ENCODE measurements around the gene LRP1B.

LRP1B gene

DNA sequence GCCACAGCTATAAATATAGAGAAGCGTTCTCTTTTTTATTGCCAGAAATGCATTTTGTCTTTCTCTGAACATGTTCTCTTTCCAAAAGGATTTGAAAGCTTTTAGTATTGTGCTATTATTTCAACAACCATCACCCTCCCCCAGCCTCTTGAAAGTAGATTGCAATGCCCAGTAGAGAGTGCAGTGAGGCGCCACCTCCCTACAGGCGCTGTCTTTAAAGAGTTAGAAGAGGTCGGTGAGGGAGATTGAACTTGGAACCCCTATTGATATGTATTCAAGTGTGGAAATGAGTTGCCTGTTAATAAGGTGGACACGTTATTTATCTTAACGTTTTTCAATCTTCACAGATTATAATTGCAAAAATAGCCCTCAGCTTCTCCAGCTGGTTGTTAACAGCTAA is 360.3 kb downstream of the LRP1B start:
- TF ChIP-seq, protein P1, sequence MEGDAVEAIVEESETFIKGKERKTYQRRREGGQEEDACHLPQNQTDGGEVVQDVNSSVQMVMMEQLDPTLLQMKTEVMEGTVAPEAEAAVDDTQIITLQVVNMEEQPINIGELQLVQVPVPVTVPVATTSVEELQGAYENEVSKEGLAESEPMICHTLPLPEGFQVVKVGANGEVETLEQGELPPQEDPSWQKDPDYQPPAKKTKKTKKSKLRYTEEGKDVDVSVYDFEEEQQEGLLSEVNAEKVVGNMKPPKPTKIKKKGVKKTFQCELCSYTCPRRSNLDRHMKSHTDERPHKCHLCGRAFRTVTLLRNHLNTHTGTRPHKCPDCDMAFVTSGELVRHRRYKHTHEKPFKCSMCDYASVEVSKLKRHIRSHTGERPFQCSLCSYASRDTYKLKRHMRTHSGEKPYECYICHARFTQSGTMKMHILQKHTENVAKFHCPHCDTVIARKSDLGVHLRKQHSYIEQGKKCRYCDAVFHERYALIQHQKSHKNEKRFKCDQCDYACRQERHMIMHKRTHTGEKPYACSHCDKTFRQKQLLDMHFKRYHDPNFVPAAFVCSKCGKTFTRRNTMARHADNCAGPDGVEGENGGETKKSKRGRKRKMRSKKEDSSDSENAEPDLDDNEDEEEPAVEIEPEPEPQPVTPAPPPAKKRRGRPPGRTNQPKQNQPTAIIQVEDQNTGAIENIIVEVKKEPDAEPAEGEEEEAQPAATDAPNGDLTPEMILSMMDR (IDR thresholded peaks at IDR 0.05), result no peak
- no peaks in the 10 kb centered on the region for H3K27me3 ChIP-seq
- H3K27ac ChIP-seq, result no peak overlapping the region
- no peaks in the 10 kb centered on the region for H3K36me3 ChIP-seq
- H3K9me3 ChIP-seq, result no peaks in the 10 kb centered on the region
- H3K4me1 ChIP-seq (ENCODE audit: control insufficient read depth in 1 of 2, insufficient read depth in 1 of 2, low read depth in 1 of 2, low read length in 1 of 2), result no peaks in the 10 kb centered on the region
- no peak overlapping the region for H3K4me3 ChIP-seq (ENCODE audit: low read depth in 1 of 2, low read length in 1 of 2)

DNA sequence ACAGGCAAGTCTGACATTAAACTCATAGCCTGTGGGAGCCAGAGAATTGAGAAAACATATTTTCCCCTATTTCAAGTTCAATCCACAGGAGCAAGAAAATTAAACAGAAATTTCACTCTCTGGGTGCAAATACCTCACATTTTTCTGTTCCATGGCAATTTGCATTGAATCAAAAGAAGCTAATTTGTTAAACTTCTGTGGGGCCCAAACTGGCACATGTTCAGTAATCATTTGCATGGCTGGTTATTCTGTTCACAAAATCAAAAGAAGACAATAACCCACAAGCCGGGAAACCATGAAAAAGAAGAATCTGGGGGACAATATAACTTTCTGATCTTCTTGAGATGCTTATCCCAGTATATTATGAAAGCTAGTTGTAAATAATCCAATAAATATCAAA is 363.1 kb downstream of the LRP1B start:
- TF ChIP-seq, protein P1 (IDR thresholded peaks at IDR 0.05), result no peak
- Histone ChIP-seq H3K4me3 (ENCODE audit: low read depth in 1 of 2, low read length in 1 of 2) (no peak overlapping the region), H3K9me3 (no peaks in the 10 kb centered on the region), H3K27me3 (no peaks in the 10 kb centered on the region), H3K4me1 (ENCODE audit: control insufficient read depth in 1 of 2, insufficient read depth in 1 of 2, low read depth in 1 of 2, low read length in 1 of 2) (no peaks in the 10 kb centered on the region), H3K36me3 (no peaks in the 10 kb centered on the region), H3K27ac (no peak overlapping the region)

DNA sequence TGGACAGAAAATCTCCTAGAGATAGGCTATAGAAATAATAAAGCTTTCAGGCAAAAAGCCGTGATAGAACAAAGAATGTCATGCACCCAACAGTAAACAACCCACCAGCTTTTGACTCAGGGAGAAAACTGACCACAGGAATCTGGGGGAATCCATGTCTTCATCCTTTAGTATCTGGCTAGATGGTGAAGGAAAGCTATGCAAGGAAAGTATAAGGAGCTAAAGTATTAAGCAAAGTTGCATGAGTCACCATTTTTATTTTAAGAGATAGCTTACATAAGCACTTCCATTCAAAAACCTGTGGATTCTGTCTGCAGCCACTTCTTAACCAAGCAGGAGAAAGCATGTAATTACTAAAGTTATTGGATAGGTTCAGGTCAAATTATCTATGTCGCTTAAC is 363.8 kb downstream of the LRP1B start:
- no peaks in the 10 kb centered on the region for H3K27me3 ChIP-seq
- H3K4me1 ChIP-seq (ENCODE audit: control insufficient read depth in 1 of 2, insufficient read depth in 1 of 2, low read depth in 1 of 2, low read length in 1 of 2), result no peaks in the 10 kb centered on the region
- no peaks in the 10 kb centered on the region for H3K36me3 ChIP-seq
- H3K4me3 ChIP-seq (ENCODE audit: low read depth in 1 of 2, low read length in 1 of 2), result no peak overlapping the region
- TF ChIP-seq, protein P1 (IDR thresholded peaks at IDR 0.05), result no peak
- H3K9me3 ChIP-seq, result no peaks in the 10 kb centered on the region
- no peak overlapping the region for H3K27ac ChIP-seq

DNA sequence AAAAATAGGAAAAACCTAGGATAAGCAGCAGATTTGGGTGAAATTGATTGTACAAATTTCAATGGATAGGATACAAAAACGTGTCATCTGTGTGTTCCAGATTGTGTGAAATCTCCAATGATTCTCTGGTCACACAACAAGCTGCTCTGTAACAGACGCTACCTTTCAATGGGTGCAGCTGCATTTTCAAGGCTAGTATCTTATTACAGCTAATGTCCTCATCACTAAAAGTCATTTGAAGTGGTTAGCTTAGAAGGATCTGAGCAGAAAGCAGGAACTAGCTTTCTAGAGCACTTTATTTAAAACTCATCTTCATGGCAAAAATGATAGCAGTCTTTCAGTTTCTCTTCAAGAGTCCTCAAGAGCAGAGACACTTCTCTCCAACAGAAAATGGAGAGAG is 364.6 kb downstream of the LRP1B start:
- H3K36me3 ChIP-seq, result no peaks in the 10 kb centered on the region
- H3K9me3 ChIP-seq, result no peaks in the 10 kb centered on the region
- TF ChIP-seq, protein P1 (IDR thresholded peaks at IDR 0.05), result no peak
- H3K27ac ChIP-seq, result no peak overlapping the region
- H3K4me3 ChIP-seq (ENCODE audit: low read depth in 1 of 2, low read length in 1 of 2), result no peak overlapping the region
- no peaks in the 10 kb centered on the region for H3K4me1 ChIP-seq (ENCODE audit: control insufficient read depth in 1 of 2, insufficient read depth in 1 of 2, low read depth in 1 of 2, low read length in 1 of 2)
- no peaks in the 10 kb centered on the region for H3K27me3 ChIP-seq

DNA sequence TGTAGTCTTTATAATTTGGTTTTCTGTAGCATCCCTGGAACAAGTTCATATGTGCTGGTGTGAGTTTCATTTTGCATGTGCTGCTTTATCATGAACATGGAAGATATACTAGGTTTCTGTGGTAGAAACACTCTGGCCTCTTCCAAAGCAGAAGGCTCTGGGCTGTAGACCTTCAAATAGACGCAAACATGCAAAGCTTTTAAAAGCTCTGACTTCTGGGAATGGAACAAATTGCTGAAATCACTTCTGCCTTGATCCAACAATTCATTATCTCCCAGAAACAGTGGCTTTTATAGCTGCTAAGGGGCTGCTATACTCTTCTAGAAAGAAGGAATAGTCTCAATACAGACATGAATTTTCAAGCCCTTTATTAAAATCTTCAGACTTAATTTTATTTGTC is 382.2 kb downstream of the LRP1B start:
- TF ChIP-seq, protein P1 (IDR thresholded peaks at IDR 0.05), result no peak
- H3K27ac ChIP-seq, result no peak overlapping the region
- no peaks in the 10 kb centered on the region for H3K27me3 ChIP-seq
- H3K4me3 ChIP-seq (ENCODE audit: low read depth in 1 of 2, low read length in 1 of 2), result no peak overlapping the region
- no peaks in the 10 kb centered on the region for H3K36me3 ChIP-seq
- no peaks in the 10 kb centered on the region for H3K9me3 ChIP-seq
- H3K4me1 ChIP-seq (ENCODE audit: control insufficient read depth in 1 of 2, insufficient read depth in 1 of 2, low read depth in 1 of 2, low read length in 1 of 2), result no peaks in the 10 kb centered on the region

- no peaks in the 10 kb centered on the region for H3K36me3 ChIP-seq
- TF ChIP-seq, protein P1 (IDR thresholded peaks at IDR 0.05), result no peak
- H3K4me1 ChIP-seq (ENCODE audit: control insufficient read depth in 1 of 2, insufficient read depth in 1 of 2, low read depth in 1 of 2, low read length in 1 of 2), result no peaks in the 10 kb centered on the region
- no peak overlapping the region for H3K27ac ChIP-seq
- H3K27me3 ChIP-seq, result no peaks in the 10 kb centered on the region
- H3K9me3 ChIP-seq, result no peaks in the 10 kb centered on the region
- H3K4me3 ChIP-seq (ENCODE audit: low read depth in 1 of 2, low read length in 1 of 2), result no peak overlapping the region
These were observed 389.2 kb downstream of the LRP1B start for GRCh38 chr2:141741652-141742051.

Measured in neutrophil (primary cell).